H4 (cell line): ENCODE measurements around the gene LRP2. TPM values are rescaled to one million over a fixed set of nuclear protein-coding genes. Genes with fewer than 3 reads are reported as not detected.

ENCODE experiments used
- DNase-seq: peaks from one replicate; pipeline ENCODE4 v3.0.0-alpha.2; 2015; ENCODE audit warnings: low spot score
- total RNA-seq: library from RNA; depleted of rRNA; stranded (reverse); fragments of >200 nt; shearing (Covaris generic); gene quantifications from 2 replicates; pipeline ENCODE4 v1.2.3, GENCODE V29; 2014

The LRP2 gene
- total RNA-seq, 1 experiment from 2014 or later = 0.10 TPM

GRCh38 chr2:169240405-169240804, 121.9 kb downstream of the LRP2 start:
- no peak for DNase-seq

DNA sequence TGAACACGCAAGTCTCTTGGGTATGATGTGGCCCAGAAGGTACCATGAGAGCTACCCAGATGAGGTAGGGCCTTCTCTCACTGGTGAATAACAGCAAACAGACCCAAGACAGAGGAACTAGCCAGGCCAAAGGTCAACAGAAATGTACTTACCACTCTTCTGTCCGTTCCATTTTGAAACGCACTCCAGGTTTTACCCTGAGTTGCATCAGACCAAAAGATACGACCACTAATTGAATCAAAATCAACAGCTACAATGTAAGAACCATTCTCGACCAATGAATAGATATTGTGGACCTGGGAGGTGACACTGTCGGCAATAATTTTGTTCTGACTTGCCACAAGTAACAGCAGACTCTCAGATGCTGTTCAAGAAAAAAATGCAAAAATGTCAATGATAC, 124.4 kb downstream of the LRP2 start:
- no peak for DNase-seq

GRCh38 chr2:169237286-169237685, 125.0 kb downstream of the LRP2 start:
- peak; percentile 33 for DNase-seq

- no peak for DNase-seq
Observed at GRCh38 chr2:169232551-169233154, 129.7 kb downstream of the LRP2 start.

GRCh38 chr2:169230204-169230603, 132.1 kb downstream of the LRP2 start:
- DNase-seq = no peak

GRCh38 chr2:169229590-169229989, 132.7 kb downstream of the LRP2 start:
- no peak for DNase-seq

- DNase-seq = no peak
Observed at GRCh38 chr2:169225906-169226305, 136.4 kb downstream of the LRP2 start.

- DNase-seq = no peak
Observed at GRCh38 chr2:169225233-169225750, 137.0 kb downstream of the LRP2 start.

DNA sequence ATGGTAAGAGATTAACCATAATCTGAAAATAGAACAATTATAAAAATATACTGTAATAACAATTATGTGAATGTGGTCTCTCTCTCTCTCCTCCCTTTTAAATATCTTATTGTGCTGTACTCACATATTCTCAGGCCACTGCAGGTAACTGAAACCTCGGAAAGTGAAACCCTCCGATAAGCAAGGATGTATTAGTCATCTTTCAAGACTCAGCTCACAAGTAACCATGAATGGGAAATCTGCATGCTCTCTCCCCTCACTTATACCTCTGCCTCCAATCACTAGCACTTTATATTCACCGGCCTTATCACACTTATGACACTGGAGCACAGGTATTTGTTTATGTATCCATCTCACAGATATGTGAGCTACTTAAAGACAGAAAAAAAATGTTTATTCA, 139.7 kb downstream of the LRP2 start:
- peak; percentile 10 for DNase-seq

DNA sequence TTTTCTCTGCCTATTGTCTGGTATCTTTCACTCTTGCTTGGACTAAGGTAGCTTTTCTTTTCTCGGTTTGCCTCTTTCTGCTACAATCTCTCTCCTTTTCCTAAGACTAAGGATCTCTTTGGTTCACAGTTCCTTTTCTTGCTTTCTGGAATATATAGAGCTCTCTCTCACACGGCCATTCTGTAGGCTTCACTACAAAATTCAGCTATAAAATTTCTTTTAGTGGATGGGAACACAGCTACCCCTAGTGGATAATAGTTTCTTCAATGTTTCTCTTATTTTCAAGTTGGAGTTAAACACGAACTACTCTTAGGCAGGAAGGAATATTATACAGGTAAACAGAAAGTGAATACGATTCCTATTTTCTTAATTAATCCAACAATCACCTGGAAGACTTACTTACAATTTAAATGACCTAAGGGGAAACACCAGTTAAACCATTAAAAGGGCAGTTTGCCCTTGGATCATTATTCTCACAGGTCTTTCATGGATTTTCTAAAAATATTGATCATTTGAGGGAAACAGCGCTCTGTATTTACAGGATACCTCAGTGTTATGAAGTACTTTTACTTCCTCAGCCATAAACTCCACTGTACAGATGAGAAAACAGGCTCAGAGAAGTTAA, 140.5 kb downstream of the LRP2 start:
- peak; percentile 25 for DNase-seq

DNA sequence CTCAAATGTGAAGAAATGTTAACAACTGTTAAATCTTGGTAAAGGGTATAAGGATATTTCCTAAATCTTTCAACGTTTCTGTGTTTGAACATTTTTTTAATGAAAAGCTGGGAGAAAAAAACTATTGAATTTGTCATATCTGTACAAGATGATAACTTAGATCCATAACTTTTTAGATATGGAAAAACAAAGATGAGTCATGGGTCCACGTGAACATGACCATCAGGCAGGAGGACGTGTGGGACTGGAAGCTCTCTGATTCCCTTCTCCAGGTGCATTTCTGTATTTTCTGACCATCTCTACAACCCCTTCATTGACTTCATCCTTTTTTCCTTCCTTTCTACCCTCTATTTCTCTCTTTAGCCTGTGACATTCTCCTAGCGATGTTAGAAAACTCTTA, 151.4 kb downstream of the LRP2 start:
- DNase-seq = no peak

- no peak for DNase-seq
Observed at GRCh38 chr2:169208026-169208425, 154.3 kb downstream of the LRP2 start.

DNA sequence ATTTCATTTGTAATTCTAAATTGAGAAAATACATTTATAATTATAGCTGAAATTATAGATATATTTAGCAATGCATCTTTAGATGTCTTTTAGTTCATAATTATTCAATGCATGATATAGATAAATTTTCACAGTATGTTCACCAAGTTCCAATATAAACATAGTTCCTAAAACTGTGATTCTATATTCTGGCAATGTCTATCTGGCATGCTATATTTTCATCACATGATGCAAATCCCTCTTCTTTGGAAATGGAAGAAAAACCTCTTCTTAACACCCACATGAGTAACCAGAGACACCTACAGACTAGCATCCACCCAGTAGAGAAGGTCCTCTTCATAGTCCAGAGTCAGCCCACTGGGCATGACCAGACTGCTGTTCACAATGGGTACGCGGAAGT, 157.2 kb downstream of the LRP2 start:
- no peak for DNase-seq

DNA sequence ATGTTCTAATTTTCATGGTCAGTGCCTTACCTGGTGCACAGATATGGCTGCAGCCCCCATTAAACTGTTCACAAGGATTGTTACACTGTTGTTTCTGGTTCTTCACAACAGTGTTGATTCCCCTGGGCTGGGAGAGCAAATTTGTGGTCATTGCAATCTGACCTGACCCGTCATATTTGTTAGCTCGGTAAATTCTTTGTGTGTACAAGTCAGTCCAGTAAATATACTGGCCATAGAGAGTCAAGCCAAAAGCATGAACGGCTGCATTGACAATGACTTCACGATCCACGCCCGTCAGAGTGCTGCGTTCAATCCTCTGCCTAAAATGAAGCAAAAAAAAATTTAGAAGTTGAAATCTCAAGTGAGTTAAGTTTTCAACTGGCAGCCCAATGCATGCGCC, 158.4 kb downstream of the LRP2 start:
- DNase-seq = no peak

DNA sequence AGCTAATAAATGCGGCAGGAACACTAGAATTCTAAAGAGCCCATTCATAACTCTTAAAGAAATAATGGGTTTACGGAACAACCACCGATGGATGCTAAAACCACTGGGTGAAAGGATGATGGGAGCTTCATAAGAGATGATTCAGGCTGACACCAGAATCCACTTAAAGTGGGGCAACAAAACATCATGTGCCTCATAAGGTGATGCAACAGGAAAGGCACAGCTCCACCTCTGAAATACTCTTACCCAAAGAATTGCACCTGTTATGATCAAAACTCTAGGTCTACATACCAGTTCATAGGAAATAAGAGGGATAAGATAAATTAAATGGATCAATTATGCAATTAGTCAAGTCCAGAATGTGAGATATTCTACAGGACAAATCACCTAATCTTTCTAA, 161.6 kb downstream of the LRP2 start:
- no peak for DNase-seq

GRCh38 chr2:169193618-169194017, 168.7 kb downstream of the LRP2 start:
- DNase-seq = no peak

GRCh38 chr2:169190197-169190775, 172.0 kb downstream of the LRP2 start:
- DNase-seq = no peak

GRCh38 chr2:169189132-169189531, 173.2 kb downstream of the LRP2 start:
- DNase-seq = no peak

DNA sequence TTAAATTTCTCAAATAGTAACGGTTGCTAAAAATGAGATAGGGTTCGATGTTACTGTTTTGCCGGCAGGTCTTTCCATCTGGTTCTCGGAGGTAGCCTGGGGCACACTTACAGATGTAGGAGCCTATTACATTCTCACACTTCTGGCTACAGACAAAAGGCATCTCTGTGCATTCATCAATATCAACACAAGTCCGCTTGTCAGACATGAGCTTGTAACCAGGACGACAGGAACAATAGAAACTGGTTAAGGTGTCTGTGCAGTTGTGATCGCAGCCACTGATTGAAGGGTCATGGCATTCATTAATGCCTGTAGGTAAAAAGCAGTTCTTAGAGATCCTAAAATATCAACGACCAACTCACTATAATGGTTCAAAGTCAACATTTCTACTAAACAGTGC, 176.6 kb downstream of the LRP2 start:
- DNase-seq = no peak

GRCh38 chr2:169184074-169184473, 178.3 kb downstream of the LRP2 start:
- DNase-seq = no peak

DNA sequence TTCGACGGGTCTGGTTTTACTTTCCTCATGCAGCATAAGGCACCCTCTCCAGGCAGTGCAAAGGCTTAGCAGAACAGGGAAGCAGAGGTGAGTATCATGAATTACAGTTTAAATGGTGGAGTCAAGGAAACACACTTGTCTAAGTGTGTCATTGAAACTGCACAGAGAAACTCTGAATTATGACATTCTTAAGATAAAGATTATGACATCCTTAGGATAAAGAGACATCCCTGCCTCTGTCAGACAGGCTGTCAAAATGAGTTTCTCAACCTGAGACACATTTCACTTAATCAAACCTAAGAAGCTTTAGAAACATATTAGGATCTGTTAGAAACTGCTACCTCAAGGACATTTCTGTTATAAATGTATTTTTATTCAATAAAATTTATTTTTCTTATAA, 179.8 kb downstream of the LRP2 start:
- DNase-seq = no peak

DNA sequence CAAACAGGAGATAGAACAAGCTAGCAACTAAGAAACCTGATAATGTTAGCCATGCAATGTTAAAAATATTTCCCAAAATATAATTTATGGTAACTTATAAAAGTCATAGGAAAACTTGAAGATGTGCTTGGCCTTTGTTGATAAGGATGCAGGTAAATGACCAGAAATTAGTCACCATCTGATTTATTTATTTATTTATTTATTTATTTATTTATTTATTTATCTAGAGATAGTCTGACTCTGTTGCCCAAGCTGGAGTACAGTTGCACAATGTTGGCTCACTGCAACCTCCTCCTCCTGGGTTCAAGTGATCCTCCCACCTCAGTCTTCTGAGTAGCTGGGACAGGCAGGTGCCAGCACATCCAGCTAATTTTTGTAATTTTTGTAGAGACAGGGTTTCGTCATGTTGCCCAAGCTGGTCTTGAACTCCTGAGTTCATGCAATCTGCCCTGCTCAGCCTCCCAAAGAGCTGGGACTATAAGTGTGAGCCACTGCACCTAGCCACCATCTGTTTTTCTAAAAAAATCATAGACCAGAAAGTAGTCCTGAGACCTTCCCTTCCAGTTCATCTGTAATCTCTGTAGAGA, 183.4 kb downstream of the LRP2 start:
- no peak for DNase-seq

GRCh38 chr2:169178364-169178763, 184.0 kb downstream of the LRP2 start:
- DNase-seq = no peak
